ENCODE data around the gene HNRNPLL. TPM values are rescaled to one million over a fixed set of nuclear protein-coding genes. Genes with fewer than 3 reads are reported as not detected.

Gene HNRNPLL
- total RNA-seq, 1 experiment from 2014 or later, result 46.6 TPM

DNA sequence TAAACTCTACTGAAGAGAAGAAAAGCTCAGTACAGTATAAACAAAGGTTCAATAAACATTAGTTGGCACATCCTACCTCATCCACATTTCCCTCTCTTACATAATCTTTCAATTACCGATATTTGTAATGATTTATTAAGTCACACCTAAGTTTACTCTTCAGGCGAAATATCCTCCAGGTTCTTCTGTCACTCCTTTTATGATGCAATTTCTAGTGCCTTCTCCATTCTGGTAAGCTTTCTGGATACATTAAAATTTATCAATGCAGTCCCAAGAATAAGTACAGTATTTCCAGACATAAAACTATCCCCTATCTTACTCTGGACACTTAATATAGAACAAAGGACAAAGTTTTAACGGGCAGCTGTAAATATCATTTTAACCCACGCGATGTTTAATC lies 5.6 kb downstream of the HNRNPLL start:
- no peak for DNase-seq (ENCODE audit: low read depth in 1 of 2, low spot score in 2 of 2)
- Histone ChIP-seq H3K4me1 (replicated peaks) (peaks cover 30% of the 10 kb centered on the region), H3K9me3 (replicated peaks) (no peaks in the 10 kb centered on the region), H3K27ac (no peak overlapping the region), H3K27me3 (replicated peaks) (no peaks in the 10 kb centered on the region), H3K4me3 (no peak overlapping the region), H3K36me3 (peaks cover 6% of the 10 kb centered on the region)

DNA sequence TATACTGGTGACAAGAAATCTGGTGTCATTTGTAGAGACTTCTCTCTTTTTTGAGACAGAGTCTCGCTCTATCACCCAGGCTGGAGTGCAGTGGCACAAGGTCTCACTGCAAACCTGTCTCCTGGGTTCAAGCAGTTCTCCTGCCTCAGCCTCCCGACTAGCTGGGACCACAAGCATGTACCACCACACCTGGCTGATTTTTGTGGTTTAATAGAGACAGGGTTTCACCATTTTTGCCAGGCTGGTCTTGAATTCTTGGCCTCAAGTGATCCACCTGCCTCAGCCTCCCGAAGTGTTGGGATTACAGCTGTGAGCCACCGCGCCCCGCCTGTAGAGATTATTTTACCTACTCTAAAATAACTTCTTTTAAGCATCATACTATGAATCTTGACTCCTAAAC lies 6.5 kb downstream of the HNRNPLL start:
- Histone ChIP-seq H3K36me3 (peaks cover 4% of the 10 kb centered on the region; the same call in 1 of the 2 replicates), H3K27me3 (replicated peaks) (no peaks in the 10 kb centered on the region), H3K9me3 (replicated peaks) (no peaks in the 10 kb centered on the region), H3K4me3 (no peak overlapping the region), H3K27ac (no peak overlapping the region), H3K4me1 (replicated peaks) (peaks cover 39% of the 10 kb centered on the region)
- DNase-seq (ENCODE audit: low read depth in 1 of 2, low spot score in 2 of 2), result no peak

DNA sequence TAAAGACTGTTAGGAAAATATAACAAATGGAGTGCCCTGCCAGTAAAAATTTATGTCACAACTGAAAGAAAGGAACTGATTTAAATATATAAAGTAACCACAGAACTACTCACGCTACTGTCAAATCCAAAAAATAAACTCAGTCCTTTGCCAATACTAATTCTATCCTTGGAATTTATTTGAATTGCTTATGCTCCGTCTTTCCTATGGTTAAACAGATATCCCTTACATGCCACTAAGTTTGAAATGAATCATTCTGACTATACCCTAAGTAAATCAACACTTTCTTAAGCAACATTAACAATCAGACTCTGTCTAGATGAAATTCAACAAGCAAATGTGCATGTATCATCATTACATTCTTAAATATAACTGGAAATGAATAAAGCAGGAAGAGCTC lies 9.8 kb downstream of the HNRNPLL start:
- DNase-seq (ENCODE audit: low read depth in 1 of 2, low spot score in 2 of 2), result peak in 1 of 2 experiments; percentile 34
- H3K36me3 ChIP-seq, result peaks cover 4% of the 10 kb centered on the region
- H3K9me3 ChIP-seq (replicated peaks), result no peaks in the 10 kb centered on the region
- H3K27ac ChIP-seq, result no peak overlapping the region
- H3K4me1 ChIP-seq (replicated peaks), result peaks cover 39% of the 10 kb centered on the region
- no peak overlapping the region for H3K4me3 ChIP-seq
- H3K27me3 ChIP-seq (replicated peaks), result no peaks in the 10 kb centered on the region

DNA sequence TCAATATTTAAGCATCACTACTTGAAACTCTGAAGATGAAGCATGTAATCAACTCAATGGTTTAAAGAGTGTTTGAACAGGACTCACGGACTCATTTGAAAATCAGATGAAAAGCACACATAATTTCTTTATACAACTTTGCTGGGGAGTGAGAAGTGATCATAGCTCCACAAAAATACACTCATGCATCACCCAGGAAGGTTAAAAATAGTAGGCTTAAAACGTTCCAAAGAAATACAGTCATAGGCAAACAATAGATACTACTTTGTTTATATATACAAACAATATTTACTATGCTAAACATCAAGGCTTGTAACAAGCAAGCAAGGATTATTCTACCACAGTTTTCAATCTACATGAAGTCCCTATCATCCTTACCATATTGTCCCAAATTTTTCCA lies 11.6 kb downstream of the HNRNPLL start:
- peaks cover 19% of the 10 kb centered on the region for H3K36me3 ChIP-seq
- H3K27ac ChIP-seq, result peak overlapping the region; percentile 47
- no peaks in the 10 kb centered on the region for H3K27me3 ChIP-seq (replicated peaks)
- DNase-seq (ENCODE audit: low read depth in 1 of 2, low spot score in 2 of 2), result peak in 1 of 2 experiments; percentile 54
- H3K4me3 ChIP-seq, result no peak overlapping the region
- H3K4me1 ChIP-seq (replicated peaks), result peaks cover 39% of the 10 kb centered on the region
- no peaks in the 10 kb centered on the region for H3K9me3 ChIP-seq (replicated peaks)

DNA sequence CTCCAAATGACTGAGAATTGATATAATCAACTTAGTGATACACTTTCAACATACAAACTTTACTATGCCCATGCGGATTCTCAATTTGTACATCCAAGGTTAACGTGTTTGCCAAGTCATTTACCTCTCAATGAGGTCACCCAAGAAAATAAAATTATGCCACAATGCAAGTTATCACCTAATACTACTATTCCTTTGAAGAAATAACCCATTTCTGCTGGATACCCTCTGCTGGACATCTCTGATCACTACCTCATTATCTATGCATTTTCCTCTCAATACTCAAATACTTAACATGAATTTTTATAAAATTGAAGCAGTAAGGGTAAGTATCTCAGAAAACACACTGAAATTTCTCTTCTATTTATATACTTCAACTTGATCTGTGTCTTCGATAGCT lies 12.7 kb downstream of the HNRNPLL start:
- Histone ChIP-seq H3K4me3 (no peak overlapping the region), H3K27ac (no peak overlapping the region), H3K9me3 (replicated peaks) (no peaks in the 10 kb centered on the region), H3K27me3 (replicated peaks) (no peaks in the 10 kb centered on the region), H3K4me1 (replicated peaks) (peaks cover 39% of the 10 kb centered on the region), H3K36me3 (peaks cover 29% of the 10 kb centered on the region)
- DNase-seq (ENCODE audit: low read depth in 1 of 2, low spot score in 2 of 2), result no peak

DNA sequence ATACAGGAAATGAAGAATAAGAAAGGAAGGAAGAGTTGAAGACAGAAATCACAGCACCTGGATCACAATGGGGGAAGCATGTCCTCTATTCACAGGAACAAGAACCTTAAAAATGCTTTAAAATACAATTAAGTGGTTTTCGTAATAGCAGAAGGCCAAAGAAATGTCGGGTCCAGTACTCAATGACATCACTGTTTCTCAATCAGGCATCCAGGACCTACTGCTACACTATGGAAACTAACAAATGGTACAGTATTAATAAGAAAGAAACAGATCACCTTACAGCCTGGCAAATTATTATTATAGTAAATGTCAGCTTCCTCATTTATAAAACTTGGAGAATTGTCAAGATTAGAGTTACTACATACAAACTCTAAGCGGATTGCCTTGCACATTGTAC lies 15.8 kb downstream of the HNRNPLL start:
- H3K27me3 ChIP-seq (replicated peaks), result no peaks in the 10 kb centered on the region
- H3K9me3 ChIP-seq (replicated peaks), result no peaks in the 10 kb centered on the region
- no peak for DNase-seq (ENCODE audit: low read depth in 1 of 2, low spot score in 2 of 2)
- peaks cover 34% of the 10 kb centered on the region for H3K36me3 ChIP-seq
- H3K4me3 ChIP-seq, result no peak overlapping the region
- peaks cover 22% of the 10 kb centered on the region for H3K4me1 ChIP-seq (replicated peaks)
- no peak overlapping the region for H3K27ac ChIP-seq

DNA sequence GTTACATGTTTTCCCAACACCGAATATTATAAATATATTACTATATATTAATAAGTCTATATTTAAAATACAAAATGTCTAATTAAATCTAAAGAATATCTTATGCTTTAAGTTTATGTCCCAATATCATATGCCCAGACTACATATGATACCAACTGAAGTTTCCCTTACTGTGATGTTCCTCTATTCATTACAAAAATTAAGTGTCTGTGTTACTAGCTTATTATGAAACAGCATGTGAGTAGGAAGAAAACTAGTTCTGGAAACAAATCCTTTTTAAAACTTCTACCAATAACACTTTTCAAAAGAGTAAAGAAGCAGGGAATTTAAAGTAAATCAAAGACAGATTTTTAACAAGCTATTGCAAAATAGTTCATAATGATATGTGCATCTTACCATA lies 17.8 kb downstream of the HNRNPLL start:
- H3K4me3 ChIP-seq, result no peak overlapping the region
- H3K27me3 ChIP-seq (replicated peaks), result no peaks in the 10 kb centered on the region
- H3K9me3 ChIP-seq (replicated peaks), result no peaks in the 10 kb centered on the region
- peaks cover 52% of the 10 kb centered on the region for H3K36me3 ChIP-seq
- peaks cover 6% of the 10 kb centered on the region; the same call in 1 of the 2 replicates for H3K4me1 ChIP-seq (replicated peaks)
- no peak overlapping the region for H3K27ac ChIP-seq
- no peak for DNase-seq (ENCODE audit: low read depth in 1 of 2, low spot score in 2 of 2)

DNA sequence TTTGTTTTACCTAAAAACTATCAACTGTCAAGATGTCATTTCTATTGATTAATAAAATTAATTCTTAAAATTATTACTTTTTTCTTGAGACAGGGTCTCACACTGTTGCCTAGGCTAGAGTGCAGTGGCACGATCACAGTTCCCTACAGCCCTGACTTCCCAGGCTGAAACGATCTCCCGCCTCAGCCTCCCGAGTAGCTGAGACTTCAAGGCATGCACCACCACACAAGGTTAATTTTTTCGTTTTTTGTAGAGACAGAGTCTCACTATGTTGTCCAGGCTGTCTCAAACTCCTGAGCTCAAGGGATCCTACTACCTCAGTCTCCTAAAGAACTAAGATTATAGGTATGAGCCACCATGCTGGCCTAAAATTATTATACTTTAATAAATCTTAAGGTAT lies 18.7 kb downstream of the HNRNPLL start:
- Histone ChIP-seq H3K36me3 (peaks cover 50% of the 10 kb centered on the region), H3K4me3 (no peak overlapping the region), H3K27me3 (replicated peaks) (no peaks in the 10 kb centered on the region), H3K4me1 (replicated peaks) (no peaks in the 10 kb centered on the region), H3K9me3 (replicated peaks) (no peaks in the 10 kb centered on the region), H3K27ac (no peak overlapping the region)
- no peak for DNase-seq (ENCODE audit: low read depth in 1 of 2, low spot score in 2 of 2)

DNA sequence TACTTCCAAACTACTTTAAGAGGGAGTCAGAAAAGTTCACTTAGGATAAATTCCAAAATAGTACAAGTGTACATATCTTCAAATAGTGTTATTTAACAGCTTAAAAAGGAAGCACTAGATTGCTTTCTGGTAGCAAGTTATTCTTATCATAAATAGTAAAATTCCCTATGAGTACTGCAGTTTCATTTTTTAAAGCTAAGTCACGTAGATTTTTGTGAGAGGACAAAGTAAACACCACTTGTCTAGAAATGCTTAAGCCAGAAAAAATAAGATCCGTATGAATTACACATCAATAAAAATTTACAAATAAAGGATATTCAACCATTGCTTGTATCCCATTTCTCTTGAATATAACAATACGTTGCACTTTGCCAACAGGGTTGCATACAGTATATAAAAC lies 19.2 kb downstream of the HNRNPLL start:
- Histone ChIP-seq H3K27ac (no peak overlapping the region), H3K36me3 (peaks cover 54% of the 10 kb centered on the region), H3K4me3 (no peak overlapping the region), H3K27me3 (replicated peaks) (no peaks in the 10 kb centered on the region), H3K9me3 (replicated peaks) (no peaks in the 10 kb centered on the region), H3K4me1 (replicated peaks) (no peaks in the 10 kb centered on the region)
- DNase-seq (ENCODE audit: low read depth in 1 of 2, low spot score in 2 of 2), result no peak

DNA sequence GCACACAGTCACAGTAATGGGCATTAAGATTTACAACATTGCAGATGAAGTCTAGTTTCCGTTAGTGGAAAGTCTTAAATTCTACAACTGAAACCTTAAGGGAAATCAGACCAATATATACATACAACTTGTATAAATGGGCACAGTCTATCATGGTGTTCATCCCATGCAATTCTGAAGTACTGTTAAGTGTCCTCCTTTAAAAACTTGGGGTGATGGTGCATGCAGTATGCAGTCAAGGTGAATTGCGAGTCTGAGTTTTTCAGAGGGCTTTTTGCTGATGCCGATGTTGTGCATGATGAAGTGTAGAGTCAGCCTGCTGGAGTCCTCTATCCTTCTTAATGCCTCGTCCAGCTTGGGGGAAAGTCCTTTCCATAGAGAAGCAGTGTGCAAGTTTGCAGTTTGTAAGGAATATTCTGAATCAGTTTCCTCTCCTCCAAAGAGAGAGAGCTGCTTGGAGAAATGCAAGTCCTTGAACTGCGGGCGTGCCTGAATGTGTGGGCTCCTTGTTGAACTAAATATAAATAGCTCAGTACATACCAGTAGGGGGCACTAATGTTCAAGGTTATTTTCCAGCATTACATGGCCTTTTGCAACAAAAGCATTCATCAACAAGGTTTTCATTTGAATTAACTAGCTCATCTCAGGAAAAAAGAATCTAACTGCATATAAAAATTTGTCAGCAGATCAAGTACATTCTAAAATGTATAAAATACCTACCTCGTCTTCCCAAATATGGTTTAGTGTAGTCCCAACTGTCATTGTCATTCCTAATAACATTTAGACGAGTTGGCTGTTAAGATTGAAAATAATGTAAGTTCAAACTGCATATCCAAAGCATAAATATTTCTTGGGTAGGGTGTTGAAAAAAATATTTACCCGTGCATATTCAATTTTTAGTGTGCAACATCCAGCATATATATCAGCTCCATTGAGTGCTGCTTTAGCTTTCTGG lies 21.3 kb downstream of the HNRNPLL start:
- H3K4me3 ChIP-seq, result no peak overlapping the region

DNA sequence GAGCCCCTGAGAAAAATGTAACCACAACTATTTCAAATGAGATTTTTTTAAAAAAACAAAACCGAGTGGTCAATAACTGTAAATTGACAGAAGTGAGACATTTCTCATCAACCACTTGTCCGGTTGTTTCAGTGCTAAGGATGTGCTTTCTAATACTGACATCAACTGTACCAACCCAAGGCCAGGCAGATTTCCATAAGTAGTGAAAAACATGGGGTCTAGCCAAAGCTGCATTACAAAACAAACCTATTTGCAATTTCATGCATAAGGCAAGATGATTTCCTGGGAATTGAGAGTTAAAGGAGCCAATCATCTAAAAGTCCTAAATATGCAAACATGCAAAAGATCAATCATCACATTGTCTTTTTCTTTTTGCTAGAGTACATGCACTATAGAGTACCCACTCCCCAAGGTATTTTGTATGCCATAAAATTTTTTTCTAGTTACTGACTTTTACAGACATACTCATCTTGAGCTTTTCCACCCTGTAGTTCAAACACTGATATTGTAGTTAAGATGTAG lies 22.6 kb downstream of the HNRNPLL start:
- DNase-seq (ENCODE audit: low read depth in 1 of 2, low spot score in 2 of 2), result no peak
- H3K4me1 ChIP-seq (replicated peaks), result no peaks in the 10 kb centered on the region
- no peaks in the 10 kb centered on the region for H3K9me3 ChIP-seq (replicated peaks)
- H3K27ac ChIP-seq, result no peak overlapping the region
- H3K36me3 ChIP-seq, result peaks cover 45% of the 10 kb centered on the region
- no peak overlapping the region for H3K4me3 ChIP-seq
- no peaks in the 10 kb centered on the region for H3K27me3 ChIP-seq (replicated peaks)

More for the DNA sequence above, 21.3 kb downstream of the HNRNPLL start:
- Histone ChIP-seq H3K9me3 (replicated peaks) (no peaks in the 10 kb centered on the region), H3K27ac (no peak overlapping the region), H3K36me3 (peaks cover 53% of the 10 kb centered on the region), H3K4me1 (replicated peaks) (no peaks in the 10 kb centered on the region), H3K27me3 (replicated peaks) (no peaks in the 10 kb centered on the region)
- DNase-seq (ENCODE audit: low read depth in 1 of 2, low spot score in 2 of 2), result peak in 1 of 2 experiments; percentile 63

DNA sequence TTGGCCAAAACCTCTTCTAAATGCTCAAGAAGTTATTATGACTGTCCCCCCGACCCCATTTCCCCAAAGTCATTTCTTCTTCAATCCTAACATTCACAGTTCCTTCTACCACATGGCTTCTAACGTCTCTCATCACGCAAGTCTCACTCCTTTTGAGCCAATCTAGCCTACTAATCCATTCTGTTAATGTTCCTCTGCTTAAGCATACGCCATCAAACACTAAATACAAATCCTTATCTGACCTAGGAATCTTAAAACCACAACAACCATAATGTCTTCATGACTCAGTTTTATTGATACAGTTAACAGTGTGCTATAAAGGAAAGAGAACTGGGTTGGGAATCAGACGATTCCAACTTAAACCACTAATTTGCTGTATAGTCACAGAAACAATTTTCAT lies 23.9 kb downstream of the HNRNPLL start:
- H3K27me3 ChIP-seq (replicated peaks), result no peaks in the 10 kb centered on the region
- peaks cover 46% of the 10 kb centered on the region for H3K36me3 ChIP-seq
- no peaks in the 10 kb centered on the region for H3K9me3 ChIP-seq (replicated peaks)
- no peak overlapping the region for H3K4me3 ChIP-seq
- DNase-seq (ENCODE audit: low read depth in 1 of 2, low spot score in 2 of 2), result no peak
- no peak overlapping the region for H3K27ac ChIP-seq
- H3K4me1 ChIP-seq (replicated peaks), result no peaks in the 10 kb centered on the region

DNA sequence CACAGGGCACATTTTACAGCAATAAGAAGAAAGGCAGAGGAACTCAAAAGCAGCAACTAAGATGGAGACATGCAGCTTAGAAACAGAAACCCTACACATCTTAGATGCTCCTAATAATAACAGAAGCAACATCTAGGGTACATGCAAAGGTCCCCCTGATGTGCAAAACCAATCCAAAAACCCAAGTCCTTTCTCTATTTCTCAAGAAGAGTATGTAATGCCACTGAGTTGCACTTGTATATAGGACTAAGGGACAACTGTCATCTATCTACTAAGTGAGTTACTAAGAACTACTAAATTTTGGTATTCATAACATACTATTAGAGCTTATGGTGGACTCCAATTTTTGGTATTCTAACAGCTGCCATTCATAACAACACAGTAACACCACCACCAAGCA lies 28.4 kb downstream of the HNRNPLL start:
- Histone ChIP-seq H3K36me3 (peaks cover 52% of the 10 kb centered on the region), H3K4me1 (replicated peaks) (no peaks in the 10 kb centered on the region), H3K27ac (no peak overlapping the region), H3K27me3 (replicated peaks) (no peaks in the 10 kb centered on the region), H3K4me3 (no peak overlapping the region), H3K9me3 (replicated peaks) (no peaks in the 10 kb centered on the region)
- no peak for DNase-seq (ENCODE audit: low read depth in 1 of 2, low spot score in 2 of 2)

DNA sequence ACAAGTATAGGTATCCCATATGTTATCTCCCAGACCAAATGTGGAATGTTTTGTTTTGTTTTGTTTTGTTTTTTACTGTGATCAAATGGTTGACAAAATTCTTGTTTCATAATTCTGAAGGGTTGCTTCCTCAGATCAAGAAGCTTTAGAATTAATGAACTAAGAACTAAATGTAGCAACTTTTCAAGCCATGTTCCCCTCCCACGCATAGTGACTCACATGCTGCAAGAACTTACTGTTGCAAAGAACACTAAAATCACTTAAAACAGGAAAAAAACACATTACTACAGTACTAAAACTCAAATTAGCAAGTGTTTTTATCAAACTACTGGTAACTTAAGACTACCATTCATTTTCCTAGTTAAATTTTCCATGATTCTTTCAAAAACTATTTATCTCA lies 30.6 kb downstream of the HNRNPLL start:
- H3K9me3 ChIP-seq (replicated peaks), result no peaks in the 10 kb centered on the region
- no peaks in the 10 kb centered on the region for H3K27me3 ChIP-seq (replicated peaks)
- no peak overlapping the region for H3K4me3 ChIP-seq
- H3K36me3 ChIP-seq, result peaks cover 62% of the 10 kb centered on the region
- DNase-seq (ENCODE audit: low read depth in 1 of 2, low spot score in 2 of 2), result no peak
- H3K27ac ChIP-seq, result no peak overlapping the region
- no peaks in the 10 kb centered on the region for H3K4me1 ChIP-seq (replicated peaks)
